Left hindlimb (tissue), 1 donor: Measurements from ENCODE around the gene COA1.
A peak's percentile ranks its signal among the peaks of the same experiment; 100 is the strongest.
"Not testable (repeated sequence)": the region's sequence is repeated elsewhere in the genome, so short reads cannot be mapped to it uniquely, and the experiment has no call there.

Experiments used
- DNase-seq: peaks from one replicate; pipeline ENCODE4 v3.0.0-alpha.2; 2018

The COA1 gene

DNA sequence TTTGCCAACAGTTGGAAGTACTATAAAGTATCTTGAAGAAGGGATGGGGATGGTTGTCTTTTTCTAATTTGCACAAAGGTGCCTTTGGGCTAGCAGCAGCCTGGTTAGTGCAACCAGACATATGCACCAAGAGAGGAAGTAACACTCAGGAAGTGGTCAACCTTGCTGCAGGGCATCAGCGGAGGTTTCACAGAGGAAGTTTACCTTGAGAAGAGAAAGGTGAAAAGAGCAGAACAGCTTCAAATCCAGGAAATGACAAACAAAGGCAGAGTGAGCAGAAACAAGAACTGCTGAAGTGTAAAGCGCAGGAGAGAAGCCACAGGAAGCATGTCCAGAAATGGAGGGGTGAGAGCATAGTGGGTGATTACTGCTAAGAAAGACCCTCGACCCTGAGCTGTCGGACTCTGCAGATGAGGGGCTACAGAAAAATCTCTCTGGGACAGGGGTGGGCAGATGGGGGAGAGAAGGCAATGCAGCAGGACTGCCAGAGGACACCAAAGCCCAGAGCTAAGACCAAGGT lies 79.5 kb downstream of the COA1 start:
- DNase-seq: no peak

DNA sequence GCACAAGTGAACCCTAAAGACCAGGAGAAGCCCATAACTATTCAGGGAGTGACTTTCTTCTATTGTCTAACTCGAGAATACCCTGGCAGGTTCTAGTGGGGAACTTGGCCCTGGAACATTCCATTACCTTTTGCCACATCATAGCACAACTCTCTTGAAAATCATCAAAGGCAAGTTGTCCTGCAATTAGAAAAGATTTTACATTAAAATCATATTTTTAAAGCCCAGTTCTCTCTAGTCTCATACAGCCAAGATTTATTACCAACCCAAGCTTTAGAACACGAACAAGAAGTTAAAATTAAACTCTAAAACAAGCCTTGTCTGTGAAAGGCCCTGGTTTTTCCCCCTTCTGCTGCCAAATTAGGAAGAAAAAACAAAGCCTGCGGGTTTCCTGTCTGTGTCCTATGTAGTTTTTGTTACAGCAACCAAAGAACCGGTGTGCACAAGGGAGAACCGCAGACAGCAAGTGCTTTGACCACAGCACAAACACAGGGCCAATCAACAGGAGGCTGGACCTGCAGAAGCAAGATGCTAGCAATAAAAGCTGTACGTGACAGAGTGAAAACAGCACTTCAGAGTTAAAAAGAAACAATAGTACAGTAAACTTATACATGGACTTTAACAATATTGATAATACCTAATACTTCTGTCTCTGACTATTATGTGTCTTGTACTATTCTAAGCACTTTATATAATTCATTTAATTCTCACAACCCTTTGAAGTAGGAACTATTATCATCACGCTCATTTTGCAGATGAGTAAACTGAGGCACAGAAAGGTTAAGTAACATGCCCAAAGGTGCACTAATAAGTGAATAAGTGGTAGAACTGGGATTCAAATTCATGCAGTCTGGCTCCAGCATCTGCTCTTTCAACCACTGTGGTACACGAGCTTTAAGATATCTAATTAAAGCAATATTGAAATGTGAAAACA lies 80.6 kb downstream of the COA1 start:
- no peak for DNase-seq

DNA sequence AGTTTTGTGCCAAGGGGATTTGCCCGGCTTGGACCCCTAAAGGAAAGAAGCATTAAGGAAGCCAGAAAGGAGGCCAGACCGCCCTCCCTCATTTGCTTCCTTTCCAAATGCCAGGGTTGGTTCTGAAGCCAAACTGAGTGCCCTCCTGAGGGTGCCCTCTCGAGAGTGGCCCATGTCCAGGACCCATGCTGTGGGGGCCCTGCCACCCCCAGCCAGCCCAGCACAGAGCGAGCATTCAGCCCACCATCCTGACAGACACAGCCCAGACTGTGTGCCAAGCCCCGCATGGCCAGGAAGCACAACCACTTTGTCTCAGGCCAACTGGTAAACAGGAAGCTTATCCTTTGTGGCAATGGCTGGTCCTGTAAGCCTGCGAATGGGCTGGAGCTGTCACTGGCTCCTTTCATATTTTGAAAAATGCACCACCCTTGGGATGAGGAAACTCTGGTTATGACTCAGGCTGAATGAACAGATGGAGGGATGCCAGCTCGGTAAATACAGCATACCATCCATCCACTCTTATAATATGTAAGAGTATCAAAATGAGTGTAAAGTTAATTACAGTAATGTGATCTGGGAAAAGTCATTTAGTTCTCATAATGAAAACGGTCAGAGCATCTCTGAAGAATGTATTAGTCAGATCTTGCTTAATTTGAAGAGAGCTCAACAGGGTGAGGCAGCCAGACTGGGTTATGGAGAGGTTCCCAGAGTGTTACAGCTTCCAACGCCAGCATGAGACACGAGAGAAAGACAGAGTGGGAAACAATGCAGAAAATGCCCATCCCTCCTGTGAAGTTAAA lies 81.5 kb downstream of the COA1 start:
- DNase-seq: peak; percentile 70

DNA sequence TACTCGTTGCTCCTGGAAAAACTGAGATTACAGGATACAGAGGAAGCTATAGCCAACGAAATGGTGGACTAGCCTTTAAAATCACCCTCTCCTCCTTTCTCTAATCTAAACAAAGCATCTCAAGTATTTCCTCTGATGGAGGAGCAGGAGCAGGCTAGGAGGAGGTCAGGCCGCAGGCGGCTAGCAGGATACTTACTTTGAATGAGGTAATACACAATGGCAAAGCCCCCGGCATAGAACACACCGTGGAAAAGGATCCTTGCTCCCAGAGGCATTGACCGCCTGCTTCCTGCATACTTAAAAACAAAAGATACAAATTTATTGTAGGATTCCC lies 82.0 kb downstream of the COA1 start:
- DNase-seq: peak; percentile 47

DNA sequence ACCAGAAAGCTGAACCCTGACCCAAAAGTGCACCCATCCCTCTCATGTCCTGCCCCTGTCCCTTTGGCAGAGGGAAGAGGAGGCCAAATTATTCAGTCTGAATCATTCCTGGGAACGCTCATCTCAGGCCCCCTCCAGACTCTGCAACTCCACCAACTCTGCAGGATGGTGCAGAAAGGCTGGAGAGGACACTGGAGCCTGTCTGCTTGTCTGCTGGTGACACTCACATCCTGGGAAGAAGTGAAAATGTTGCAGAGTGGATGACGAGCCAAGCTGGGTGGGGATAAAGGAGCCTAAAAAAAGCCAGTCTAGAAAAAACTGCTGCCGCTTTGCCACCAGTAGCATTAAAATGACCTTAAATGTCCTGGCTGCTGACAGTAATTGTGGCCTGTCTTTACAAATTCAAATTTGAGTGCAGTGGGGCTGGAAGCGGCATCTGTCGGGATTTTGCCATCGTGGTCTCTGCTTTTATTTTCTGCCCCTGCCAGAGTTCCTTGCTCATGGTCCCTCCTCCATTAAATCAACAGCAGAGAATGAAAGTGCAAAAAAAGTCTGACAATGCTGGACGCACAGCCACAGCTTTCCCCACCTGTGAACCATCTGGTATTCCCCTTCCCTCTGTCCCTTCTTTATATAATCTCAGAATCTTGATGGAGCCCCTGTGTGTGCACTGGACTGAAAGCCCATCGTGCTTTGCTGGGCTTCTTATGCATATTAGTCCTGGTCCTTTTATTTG lies 82.6 kb downstream of the COA1 start:
- no peak for DNase-seq

DNA sequence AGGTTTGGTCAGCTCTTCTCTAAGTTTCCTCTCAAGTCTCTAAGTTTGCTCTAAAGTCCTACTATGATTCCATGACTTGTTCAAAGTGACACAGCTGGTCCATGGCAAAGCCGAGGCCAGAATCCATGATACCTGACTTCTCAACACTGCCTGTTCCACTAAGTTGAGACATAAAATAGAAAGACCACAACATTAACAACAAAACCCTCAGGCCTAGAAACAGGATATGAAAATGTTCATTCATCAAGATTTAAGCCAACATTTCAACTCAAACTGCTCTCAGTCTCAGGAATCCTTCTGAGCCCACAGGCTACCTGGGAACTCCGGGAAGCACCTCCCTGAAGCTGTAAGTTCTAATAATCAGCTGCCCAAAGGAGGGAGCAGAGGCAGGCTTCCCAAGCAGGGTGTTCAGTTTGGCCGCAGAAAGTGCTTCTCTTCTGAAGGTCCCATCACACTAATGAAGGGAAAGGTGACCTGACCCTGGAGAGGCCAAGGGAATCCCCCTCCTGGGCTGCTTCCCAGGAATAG lies 83.6 kb downstream of the COA1 start:
- no peak for DNase-seq

DNA sequence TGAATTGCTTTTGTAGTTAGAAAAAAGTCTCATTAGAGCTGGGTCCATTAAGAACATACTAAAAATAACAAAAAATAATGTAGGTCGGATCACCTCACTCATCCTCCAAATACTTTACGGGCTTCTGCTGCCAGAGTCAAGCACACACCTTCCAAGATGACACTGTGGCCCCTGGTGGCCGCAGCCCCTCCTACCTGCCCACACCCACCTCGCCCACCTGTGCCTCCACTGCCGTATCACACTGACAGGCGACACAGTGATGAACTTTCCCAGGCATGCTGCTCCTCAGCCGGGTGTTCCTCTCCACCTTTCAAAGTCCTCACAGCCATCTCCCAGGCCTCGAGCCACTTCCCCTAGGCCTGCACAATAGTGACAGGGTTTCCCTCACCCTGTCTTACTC lies 85.5 kb downstream of the COA1 start:
- DNase-seq: no peak

DNA sequence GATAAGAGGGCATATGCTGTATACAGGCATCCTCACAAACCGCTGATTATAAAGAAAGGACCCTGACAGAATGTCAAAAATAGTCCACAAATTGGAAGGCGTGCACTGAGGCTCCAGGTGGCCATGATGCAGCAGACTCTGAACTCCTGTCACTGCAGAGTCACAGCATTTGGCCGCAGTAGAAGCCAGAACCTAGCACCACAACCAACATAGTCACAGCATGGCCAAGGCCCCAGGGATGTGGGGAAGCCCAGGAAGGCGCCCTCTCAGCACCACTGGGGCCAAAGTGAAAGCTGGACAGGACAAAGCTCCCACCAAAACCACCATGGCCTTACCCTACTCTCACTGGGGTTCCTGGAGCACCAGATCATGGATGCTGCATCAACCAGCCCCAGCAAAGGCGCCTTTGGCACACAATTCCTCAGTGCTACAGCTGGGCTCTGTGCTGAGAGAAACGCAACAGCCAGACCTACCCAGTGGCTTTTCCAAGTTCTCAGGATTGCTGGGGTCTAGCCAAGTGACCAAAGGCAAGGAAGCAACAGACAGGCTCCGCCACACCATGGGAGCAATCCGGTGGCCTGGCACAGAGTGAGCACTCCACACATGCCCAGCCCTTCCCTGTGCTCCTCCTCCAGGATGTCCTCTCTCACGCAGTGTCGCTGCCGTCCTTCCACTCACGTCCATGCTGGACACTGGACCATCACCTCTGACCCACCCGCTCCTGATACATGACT lies 86.3 kb downstream of the COA1 start:
- no peak for DNase-seq

DNA sequence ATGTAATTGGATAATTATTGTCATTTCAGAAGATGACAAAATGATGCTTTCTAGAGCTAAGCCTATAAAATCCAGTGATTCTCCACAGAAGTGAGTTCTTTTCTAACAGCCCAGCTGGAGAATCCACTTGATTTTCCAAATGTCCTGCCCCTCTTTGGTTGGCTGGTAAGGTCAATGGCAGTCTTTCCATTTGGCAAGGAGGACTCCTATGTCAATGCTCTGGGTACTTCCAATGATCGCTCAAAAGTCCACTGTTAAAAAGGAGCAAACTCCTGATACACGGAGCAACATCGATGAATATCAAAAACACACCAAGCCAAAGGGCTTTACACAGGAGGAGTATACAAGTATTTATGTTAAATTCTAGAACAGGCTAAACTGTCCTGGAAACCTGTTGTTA lies 88.6 kb downstream of the COA1 start:
- no peak for DNase-seq

DNA sequence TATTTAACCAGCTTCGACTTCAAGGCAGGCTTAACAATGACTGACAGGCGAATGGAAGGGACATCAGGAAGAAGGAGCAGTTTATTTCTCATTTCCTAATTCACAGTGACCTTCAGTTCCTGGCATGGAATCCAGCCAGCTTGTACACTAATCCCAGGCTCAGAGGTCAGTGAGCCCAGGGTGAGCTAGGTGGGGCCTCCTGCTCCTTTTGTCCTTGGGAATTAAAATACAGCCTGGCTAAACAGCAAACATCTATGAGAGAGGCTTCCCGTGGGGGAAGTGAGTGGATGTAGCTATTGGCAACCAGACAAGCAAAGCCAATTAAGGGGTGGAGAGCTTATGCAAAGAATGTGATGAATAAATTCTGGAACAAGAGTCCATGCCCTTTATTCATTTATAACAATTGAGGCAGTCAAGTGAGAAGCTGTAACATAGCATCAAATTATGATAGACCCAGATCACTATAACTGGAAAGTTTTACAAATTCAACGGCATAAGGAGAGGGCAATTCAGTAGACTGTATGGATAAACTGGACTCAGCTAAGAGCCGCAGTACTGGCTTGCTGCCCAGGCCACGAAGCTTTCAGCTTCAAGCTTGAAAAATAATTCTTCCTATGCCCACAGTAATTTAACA lies 89.3 kb downstream of the COA1 start:
- peak; percentile 69 for DNase-seq

DNA sequence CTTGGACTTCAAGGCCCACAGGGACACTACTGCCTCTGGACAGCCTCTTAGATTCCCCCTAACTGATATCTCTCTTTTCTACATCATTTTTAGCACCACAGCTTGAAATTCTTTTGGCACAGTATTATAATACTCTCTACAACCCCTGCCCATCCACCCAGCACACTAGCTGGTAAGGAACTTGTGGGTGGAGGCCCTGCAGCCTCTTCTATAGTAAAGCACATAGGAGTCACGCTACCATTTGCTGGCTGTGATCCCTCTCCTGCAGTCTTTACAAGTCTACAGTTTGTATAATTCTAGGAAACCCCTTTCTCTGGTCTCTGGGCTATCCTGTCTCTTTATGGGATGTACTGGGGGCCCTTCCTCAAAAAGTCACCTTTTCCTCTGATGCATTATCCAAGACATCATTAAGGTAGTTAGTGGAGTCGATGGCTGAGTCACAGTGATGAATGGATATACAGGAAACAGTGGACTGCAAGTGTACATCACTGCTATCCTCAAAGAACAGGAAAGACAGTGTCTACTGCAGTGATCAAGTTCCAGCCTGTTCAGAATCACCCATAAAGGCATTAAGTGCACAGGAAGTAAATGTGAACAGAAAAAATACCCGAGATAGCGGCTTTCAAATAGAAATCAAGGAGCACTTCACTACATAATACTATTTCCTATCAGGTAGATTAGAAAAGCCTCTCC lies 92.1 kb downstream of the COA1 start:
- no peak for DNase-seq

DNA sequence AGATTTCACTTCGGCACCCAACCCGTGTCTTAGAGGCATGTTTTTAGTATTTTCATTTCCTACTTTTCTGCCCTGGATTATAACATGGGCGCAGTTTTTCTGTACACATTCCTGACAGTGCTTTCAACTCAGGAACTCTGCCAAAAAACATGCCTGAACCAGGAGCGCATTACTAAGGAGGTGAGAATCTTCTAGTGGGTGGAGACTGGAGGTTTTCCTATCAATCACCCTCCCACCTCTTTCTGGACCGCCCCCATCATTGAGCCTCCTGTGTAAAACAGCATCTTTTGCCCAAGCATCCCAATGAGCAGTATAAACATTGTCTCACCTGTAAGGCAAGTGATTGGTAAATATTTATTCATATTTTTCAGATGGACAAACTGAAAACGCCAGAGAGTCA lies 93.2 kb downstream of the COA1 start:
- no peak for DNase-seq

DNA sequence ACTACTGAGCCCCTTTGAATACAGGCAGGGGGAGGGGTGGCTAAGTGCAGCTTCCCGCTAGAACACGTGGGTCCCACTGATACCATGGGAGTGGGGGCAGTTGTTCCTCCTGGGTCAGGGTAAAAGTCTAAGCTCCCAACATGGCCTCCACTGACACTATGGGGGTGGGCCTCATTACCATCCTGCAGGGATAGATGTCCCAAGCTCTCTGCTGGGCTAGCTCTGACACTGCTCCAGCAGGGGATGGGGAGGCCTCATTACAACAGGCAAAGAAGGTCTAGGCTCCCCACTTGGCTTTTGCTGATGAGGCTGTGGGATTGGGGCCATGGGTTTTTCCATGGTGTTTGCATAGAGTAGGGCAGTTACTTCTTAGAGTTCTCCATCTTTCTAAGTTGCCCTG lies 94.9 kb downstream of the COA1 start:
- DNase-seq: no peak

DNA sequence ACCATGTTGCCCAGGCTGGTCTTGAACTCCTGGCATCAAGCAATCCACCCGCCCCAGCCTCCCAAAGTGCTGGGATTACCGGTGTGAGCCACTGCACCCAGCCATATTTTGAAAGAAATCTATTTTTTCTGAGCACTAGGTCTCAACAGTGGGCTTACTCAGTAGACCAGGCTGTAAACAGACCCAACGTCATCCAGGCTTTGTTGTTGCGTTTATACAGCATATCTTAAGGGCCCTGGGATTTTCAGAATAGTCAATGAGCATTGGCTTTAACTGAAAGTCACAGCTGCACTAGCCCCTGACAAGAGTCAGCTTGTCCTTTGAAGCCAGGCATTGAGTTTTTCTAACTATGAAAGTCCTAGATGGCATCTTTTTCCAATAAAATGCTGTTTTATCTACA lies 96.6 kb downstream of the COA1 start:
- no peak for DNase-seq

DNA sequence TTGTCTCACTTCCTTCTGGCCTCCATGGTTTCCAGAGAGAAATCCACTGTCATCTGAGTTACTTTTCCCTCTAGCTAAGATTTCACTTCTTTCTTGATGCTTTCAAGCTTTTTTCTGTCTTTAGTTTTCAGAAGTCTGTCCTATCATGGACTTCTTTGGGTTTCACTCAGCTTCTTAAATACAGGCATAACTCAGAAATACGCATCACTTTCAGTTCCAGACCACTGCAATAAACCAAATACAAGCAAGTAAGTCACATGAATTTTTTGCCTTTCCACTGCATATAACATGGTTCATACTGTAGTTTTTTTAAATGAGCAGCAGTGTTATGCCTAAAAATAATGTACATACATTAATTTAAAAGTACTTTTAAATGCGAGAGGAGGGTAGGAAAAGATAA lies 97.8 kb downstream of the COA1 start:
- DNase-seq: no peak

DNA sequence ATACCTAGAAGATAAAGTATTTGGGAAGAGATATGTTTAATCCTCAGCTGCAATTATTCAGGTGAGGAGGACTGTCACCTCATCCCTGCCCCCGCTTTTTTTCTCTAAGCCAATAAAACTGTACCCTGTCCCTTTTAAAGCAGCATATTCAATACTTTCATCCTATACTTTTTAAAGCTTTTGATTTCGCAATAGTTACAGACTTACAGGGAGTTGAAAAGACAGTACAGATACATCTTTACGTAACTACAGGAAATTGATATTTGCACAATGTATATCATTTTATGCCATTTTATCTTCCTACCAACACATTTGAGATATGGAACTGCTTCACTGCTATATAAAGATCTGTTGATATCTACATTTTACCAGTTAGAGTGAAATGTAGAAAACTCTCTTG lies 98.8 kb downstream of the COA1 start:
- no peak for DNase-seq

DNA sequence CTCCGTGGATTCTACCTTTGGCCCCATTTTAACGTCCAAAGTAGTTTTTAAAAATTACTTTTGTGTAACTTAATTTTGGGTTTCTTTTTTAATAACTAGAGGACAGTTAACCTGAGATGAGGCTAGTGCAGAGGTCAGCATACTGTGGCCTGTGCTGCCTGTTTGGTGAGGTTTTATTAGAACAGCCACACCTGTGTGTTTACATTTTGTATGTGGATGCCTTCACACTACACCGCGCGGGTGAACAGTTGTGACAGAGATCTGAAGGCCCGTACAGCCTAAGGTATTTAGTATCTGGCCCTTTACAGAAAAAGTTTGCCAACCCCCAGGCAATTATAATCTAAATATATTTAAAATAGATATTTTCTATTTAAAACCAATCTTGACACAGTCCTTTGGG lies 99.5 kb downstream of the COA1 start:
- DNase-seq: no peak

DNA sequence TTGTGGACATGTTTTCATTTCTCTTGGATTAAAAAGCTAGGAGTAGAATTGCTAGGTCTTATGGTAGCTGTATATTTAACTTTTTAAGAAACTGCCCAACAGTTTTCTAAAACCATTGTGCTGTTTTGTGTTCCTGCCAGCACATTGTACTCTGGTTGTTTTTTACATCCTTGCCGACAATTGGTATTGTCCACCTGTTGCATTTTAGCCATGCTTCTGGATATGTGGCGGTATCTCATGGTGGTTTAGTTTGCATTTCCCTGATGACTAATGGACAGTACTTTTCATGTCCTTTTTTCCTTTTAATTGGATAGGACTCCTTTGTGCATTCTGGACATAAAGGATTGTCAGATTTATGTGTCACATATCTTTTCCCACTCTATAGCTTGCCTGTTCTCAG lies 100.9 kb downstream of the COA1 start:
- no peak for DNase-seq

DNA sequence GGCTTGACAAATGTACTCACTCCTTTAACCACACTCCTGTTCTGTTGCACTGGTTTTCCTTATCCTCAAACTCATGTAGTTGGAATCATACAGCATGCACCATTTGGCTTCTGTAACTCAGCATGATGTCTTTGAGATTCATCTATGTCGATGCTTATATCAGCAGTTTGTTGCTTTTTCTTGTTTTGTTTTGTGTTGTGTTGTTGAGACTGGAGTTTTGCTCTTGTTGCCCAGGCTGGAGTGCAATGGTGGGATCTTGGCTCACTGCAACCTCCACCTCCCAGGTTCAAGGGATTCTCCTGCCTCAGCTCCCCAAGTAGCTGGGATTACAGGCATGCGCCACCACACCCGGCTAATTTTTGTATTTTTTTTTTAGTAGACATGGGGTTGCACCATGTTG lies 101.5 kb downstream of the COA1 start:
- DNase-seq: not testable (repeated sequence)

DNA sequence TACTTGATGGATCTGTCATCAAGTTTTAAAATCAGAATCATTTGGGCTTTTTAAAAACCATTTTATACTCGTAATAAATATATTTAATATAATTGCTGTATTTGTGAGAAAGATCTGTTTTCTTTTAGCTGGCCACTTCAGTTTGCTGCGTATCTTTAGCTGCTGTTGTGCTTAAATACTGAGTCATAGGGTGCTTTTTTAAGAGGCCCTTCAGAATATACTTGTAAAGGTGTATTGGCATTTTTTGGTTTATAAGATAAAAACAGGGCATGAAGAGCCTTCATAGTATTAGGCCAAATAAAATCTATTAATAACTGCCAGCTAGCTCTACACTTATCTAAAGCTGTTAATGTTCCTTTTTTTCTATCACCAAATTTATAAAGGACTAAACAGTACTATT lies 102.6 kb downstream of the COA1 start:
- DNase-seq: no peak

DNA sequence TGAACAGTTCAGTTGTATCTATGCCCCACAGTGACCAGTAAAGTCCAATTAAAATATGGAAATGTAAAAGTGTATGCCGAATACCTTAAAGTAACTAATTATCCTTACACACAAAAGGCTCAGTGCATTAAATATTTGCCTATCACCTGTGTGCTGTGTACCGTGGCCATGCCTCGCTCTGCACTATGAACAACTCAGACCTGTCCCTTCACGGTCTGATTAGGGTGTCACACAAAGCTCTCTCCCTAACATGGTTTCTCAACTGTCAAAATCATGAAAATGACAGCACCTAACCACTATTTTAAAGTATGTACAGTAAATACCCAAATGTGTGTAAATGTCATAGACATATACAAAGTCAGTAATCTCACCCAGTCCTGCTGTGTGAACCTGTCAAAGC lies 103.3 kb downstream of the COA1 start:
- DNase-seq: no peak
